C4-2B (cell line): ENCODE measurements around the gene BMERB1.
A peak's percentile ranks its signal among the peaks of the same experiment; 100 is the strongest.
"Not testable (repeated sequence)": the region's sequence is repeated elsewhere in the genome, so short reads cannot be mapped to it uniquely, and the experiment has no call there.

Experiments
- H3K27ac ChIP-seq: fragments of 450-650 bp; 2 replicates; pipeline ENCODE4 v1.5.1; 2017
- ZFX ChIP-seq: fragments of 450-650 bp; IDR thresholded peaks from 2 replicates; pipeline ENCODE4 v1.6.1; 2017
- TF ChIP-seq, protein P1 (sequence below): fragments of 450-650 bp; conservative IDR thresholded peaks from 2 replicates; pipeline ENCODE4 v1.5.1; 2017; ENCODE audit warnings: mild to moderate bottlenecking

The BMERB1 gene

DNA sequence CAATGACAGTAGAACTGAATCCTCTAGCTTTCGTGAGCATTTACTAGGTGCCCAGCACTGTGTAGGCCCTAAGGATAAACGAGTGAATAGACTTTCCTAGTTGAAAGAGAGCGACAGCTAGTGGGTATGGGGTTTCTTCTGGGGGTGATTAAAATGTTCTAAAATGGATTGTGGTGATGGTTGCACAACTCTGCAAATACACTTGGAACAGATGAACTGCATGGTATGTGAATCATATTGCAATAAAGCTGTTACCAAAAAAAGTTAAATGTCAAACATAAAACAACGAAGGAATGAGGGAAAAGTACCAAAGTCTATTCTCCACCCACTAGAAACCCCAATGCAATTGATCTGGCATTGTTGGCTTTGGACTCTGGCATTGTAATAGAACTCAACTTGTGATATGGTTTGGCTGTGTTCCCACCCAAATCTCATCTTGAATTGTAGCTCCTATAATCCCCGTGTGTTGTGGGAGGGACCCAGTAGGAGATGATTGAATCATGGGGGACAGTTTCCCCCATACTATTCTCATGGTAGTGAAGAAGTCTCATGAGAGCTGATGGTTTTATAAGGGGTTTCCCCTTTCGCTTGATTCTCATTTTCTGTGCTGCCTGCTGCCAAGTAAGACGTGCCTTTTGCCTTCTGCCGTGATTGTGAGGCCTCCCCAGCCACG is 138.1 kb downstream of the BMERB1 start:
- no peak overlapping the region for H3K27ac ChIP-seq
- TF ChIP-seq ZFX: no peak
- TF ChIP-seq, protein P1, sequence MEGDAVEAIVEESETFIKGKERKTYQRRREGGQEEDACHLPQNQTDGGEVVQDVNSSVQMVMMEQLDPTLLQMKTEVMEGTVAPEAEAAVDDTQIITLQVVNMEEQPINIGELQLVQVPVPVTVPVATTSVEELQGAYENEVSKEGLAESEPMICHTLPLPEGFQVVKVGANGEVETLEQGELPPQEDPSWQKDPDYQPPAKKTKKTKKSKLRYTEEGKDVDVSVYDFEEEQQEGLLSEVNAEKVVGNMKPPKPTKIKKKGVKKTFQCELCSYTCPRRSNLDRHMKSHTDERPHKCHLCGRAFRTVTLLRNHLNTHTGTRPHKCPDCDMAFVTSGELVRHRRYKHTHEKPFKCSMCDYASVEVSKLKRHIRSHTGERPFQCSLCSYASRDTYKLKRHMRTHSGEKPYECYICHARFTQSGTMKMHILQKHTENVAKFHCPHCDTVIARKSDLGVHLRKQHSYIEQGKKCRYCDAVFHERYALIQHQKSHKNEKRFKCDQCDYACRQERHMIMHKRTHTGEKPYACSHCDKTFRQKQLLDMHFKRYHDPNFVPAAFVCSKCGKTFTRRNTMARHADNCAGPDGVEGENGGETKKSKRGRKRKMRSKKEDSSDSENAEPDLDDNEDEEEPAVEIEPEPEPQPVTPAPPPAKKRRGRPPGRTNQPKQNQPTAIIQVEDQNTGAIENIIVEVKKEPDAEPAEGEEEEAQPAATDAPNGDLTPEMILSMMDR: no peak

DNA sequence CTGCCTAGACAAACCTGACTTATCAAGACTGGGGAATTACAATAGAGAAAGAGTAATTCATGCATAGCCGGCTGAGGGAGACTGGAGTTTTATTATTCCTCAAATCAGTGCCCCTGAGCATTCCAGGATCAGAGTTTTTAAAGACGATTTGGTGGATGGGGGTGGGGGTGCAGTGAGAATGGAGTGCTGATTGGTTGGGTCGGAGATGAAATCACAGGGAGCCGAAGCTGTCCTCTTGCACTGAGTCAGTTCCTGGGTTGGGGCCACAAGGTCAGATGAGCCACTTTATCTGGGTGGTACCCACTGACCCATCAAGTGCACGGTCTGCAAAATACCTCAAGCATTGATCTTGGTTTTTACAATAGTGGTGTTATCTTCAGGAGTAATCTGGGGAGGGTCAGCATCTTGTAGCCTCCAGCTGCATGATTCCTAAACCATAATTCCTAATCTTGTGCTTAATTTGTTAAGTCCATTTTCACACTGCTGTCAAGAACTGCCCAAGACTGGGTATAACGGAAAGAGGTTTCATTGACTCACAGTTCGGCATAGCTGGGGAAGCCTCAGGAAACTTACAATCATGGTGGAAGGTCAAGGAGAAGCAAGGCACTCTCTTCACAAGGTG is 139.0 kb downstream of the BMERB1 start:
- TF ChIP-seq ZFX: no peak
- TF ChIP-seq, protein P1: no peak
- H3K27ac ChIP-seq: no peak overlapping the region

DNA sequence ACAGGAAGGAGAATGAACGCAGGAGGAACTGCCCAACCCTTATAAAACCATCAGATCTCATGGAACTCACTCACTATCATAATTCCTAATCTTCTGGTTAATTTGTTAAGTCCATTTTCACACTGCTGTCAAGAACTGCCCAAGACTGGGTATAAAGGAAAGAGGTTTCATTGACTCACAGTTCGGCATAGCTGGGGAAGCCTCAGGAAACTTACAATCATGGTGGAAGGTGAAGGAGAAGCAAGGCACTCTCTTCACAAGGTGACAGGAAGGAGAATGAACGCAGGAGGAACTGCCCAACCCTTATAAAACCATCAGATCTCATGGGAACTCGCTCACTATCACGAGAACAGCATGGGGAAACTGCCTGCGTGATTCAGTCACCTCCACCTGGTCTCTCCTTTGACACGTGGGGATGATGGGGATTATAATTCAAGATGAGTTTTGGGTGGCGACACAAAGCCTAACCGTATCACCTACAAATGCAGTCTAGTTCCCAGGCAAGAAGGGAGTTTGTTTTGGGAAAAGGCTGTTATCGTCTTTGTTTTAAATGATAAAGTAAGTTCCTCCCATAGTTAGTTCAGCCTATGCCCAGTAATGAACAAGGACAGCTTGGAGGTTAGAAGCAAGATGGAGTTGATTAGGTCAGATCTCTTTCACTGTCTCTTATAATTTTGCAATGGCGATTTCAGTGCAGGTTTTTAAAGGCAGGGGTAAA is 139.7 kb downstream of the BMERB1 start:
- H3K27ac ChIP-seq: not testable (repeated sequence)

DNA sequence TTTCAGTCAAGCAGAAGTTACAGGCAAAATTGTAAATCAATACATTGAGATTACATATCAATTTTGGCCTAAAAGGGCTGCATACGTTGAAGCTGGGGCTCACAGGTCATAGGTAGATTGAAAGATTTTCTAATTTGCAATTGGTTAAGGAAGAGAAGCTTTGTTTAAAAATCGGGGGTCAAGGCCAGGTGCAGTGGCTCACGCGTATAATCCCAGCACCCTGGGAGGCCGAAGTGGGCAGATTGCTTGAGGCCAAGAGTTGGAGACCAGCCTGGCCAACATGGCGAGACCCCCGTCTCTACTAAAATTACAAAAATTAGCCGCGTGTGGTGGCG is 140.2 kb downstream of the BMERB1 start:
- TF ChIP-seq, protein P1: no peak
- TF ChIP-seq ZFX: no peak
- H3K27ac ChIP-seq: no peak overlapping the region

DNA sequence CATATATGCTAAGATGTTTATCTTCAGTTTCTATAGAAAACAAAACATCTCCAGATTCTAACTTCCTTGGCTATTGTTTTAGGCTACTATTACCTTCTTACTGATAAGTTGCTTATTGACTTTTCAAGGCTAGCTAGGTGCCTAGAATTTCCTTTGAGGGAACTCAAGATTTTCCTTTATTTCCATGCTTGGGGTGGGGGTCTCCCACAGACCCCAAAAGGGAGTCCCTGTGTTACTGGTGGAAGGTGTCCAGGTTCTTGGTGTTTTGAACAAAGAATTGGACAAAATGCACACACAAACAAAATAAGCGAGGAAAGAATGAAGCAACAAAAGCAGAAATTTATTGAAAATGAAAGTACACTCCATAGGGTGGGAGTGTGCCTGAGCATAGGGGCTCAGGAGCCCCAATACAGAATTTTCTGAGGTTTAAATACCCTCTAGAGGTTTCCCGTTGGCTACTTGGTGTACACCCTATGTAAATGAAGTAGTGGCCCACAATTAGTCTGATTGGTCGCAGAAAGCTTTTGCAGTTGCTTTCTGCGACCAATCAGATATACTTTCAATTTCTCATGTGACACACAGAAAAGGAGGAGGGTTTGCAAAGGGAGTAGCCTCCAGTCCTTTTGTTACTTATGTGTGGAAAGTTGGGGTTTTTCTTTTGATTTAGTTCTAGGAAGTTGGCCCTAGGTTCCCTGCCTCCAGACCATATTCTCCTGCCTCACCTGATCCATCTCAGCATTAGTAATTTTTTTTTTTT is 141.1 kb downstream of the BMERB1 start:
- TF ChIP-seq ZFX: no peak
- TF ChIP-seq, protein P1: no peak
- H3K27ac ChIP-seq: peak overlapping the region; percentile 86

DNA sequence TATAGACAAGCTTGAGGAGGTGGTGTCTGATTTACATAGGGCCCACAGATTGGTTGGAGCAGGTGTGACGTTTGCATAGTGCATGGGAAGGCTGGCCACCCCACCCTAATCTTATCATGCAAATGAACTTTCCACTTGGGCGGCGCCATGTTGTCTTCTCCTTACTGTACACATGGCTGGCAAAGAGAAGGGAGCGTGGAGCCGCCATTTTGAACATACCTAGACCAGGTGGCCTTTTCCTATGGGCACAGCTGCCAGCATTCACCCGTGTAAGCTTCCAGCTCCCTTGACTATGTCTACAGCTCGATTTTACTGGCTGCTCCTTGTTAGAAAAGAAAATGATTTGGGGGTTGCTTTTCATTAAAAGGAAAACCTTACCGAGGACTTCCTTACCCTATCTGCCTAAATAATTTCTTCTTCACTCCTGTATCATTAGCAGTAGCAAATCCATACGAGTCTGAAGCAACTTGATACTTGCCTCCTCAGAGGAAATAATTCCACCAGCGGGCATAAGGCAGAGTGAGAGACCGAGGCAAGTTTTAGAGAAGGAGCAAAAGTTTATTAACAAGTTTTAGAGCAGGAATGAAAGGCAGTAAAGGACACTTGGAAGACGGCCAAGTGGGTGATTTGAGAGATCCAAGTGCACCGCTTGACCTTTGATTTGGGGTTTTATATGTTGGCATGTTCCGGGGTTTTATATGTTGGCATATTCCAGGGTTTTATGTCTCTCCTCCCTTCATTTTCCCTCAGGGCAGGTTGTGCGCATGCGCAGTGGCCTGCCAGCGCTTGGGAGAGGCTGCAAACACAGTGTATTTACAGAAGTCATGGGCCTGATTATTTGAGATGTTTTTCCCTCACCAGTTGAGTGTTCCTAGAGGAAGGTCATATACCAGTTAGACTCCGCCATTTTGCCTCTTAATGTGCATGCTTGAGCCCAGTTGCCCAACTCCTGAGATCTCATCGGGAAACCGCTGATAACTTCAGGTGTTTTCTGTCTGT is 142.9 kb downstream of the BMERB1 start:
- TF ChIP-seq, protein P1: no peak
- TF ChIP-seq ZFX: no peak
- peak overlapping the region; percentile 86 for H3K27ac ChIP-seq

DNA sequence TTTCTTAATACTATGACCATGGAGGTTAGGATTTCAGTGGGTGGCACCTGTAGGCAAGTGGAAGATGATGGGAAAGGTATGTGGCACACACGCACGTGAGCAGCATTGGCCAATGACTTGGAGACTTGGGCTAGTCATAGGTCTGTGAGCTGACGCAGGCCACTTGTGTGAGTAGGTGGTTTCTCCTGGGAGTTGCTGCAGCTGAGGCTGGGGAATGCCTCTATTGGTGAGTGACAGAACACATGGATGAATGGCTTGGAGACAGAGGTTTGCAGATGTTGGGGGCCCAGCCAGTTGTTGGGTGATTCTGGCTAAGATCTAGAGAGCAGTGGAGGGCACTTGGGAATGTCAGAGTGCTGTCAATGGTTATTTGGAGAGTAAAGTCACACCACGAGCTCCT is 144.4 kb downstream of the BMERB1 start:
- H3K27ac ChIP-seq: no peak overlapping the region
- TF ChIP-seq, protein P1: no peak
- no peak for TF ChIP-seq ZFX
